Gastrocnemius medialis (tissue), 4 donors: ENCODE measurements around the gene TMEFF1.

Source experiments
- CTCF ChIP-seq, 5 experiments: fragments of 450-650 bp in 3 of 5; fragments of 200-600 bp in 2 of 5; sonication (generic) in 2 of 5; IDR thresholded peaks in 4 of 5; conservative IDR thresholded peaks in 1 of 5; 1 replicate in 4 of 5; 2 replicates in 1 of 5; pipeline ENCODE4 v1.5.1; 2016 to 2019; ENCODE audit warnings: antibody characterized with exemption in 5 of 5, mild to moderate bottlenecking in 3 of 5, moderate library complexity in 3 of 5
- POLR2A ChIP-seq, 2 donors: fragments of 450-650 bp; IDR thresholded peaks; one replicate each; pipeline ENCODE4 v1.6.1; 2017; ENCODE audit warnings: antibody characterized with exemption in 2 of 2, mild to moderate bottlenecking in 2 of 2, moderate library complexity in 2 of 2

GRCh38 chr9:100580257-100580656, 107.3 kb downstream of the TMEFF1 start:
- no peak for TF ChIP-seq POLR2A (IDR thresholded peaks at IDR 0.05)
- TF ChIP-seq CTCF (IDR thresholded peaks at IDR 0.05 in 4 of 5, conservative IDR thresholded peaks at IDR 0.05 in 1 of 5): no peak
